GM18519 (cell line): ENCODE measurements around the gene TOB2.
"Not testable (repeated sequence)": the region's sequence is repeated elsewhere in the genome, so short reads cannot be mapped to it uniquely, and the experiment has no call there.

ENCODE experiments used
- ATAC-seq: cut with Tn5 transposase; IDR thresholded peaks from one replicate; pipeline ENCODE4 v1.9.1; 2021; ENCODE audit warnings: mild to moderate bottlenecking, moderate library complexity; ENCODE audit not compliant: unreplicated experiment, low FRiP score

TOB2 gene

GRCh38 chr22:41468381-41469217 lies 22.0 kb upstream of the TOB2 start, which contains the start of the genes ACO2 and PHF5A:
ACO2 (plus strand) TSS chr22:41469117; CDS start chr22:41469147, 30 bp downstream.
PHF5A (minus strand) TSS chr22:41468692; CDS start chr22:41468653, 39 bp downstream.
- ATAC-seq = peak; percentile 65

- ATAC-seq = no peak
Observed at GRCh38 chr22:41461901-41462300, 15.3 kb upstream of the TOB2 start.

- ATAC-seq = not testable (repeated sequence)
Observed at GRCh38 chr22:41460071-41460470, 13.5 kb upstream of the TOB2 start.

DNA sequence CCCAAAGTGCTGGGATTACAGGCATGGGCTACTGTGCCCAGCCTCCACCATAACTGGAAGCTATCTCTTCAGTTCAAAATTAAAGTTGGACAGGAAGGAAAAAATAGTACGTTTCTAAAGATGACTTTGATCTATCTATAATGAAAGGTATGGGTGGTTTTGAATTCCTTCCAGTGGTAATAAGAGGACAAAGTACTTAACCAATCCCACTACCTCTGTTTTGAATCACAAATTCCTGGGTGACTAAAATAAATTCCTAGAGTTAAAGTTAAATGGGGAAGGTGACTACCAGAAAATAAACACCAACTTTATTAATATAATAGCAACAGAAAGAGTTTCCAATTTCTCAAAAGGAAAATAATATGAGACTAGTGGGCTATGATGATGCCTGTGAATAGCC lies 12.8 kb upstream of the TOB2 start:
- ATAC-seq = no peak

GRCh38 chr22:41458161-41458728 lies 11.6 kb upstream of the TOB2 start:
- no peak for ATAC-seq

DNA sequence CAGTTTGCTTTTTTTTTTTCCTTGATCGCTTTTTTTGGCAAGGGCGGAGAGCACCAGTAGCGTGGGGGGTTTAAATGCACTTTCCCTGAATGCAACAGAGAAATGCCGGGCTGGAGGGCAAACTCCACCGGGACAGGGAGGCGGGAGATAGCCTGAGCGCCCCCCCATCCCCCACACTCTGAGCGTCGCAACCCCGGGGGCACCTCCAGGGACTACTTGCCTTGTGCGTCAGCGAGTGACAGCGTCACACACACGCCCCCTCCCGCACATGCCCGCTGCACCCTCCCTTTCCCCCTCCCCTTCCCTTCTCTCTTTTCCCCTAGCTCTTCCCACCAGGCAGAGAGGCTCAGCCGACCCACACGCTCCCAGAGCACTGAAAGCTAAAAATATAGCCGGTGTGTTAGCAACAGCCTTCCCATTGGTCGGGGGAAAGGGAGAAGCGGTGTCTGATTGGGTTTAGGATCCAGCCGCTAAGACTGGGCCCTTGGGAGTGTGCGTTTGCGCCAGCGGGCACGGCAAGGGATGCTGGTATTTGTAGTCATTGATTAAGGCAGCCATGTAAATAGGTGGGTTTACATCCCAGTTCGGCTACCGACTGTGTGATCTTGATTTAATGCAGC lies 1.7 kb upstream of the TOB2 start:
- ATAC-seq = peak; percentile 39

- ATAC-seq = no peak
Observed at GRCh38 chr22:41447435-41448188, 1.0 kb upstream of the TOB2 start.

GRCh38 chr22:41446057-41446501 lies 522 bp downstream of the TOB2 start:
- ATAC-seq = no peak

GRCh38 chr22:41445129-41446056 lies 1.2 kb downstream of the TOB2 start:
- no peak for ATAC-seq

DNA sequence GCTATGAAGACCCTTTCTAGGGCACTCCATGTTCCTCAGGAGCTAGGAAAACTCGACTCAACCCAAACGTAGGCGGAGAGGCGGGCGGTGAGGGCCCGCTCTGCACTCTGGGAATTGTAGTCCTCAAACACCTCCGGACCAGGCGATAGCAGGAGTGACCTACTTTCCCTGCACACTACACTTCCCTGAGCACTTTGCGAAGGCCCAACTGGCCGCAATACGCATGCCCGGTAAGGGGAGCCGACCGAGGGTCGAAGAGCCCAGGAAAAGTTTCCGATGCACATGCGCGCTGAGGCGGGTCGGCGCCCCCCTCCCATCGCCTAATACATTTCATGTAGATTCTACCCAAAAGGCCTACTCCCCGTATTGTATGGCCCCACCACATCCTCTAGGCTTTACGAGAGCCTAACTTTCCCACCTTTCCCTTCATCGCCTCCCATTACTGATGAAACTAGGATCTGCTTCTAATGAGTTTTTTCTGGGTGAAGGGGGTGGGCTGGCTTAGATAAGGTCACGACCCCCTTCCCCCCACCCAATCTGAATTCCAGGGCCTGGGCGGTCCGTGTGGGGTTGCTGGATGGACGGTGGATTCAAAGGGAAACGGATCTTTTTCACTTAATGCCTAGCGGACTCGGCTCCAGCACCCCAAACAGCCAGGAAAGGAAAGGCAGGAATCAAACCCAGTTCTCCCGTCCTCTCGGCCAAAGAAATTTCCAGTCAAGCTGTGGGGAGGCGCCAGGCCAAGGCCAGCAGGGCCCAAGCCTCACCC lies 2.1 kb downstream of the TOB2 start:
- peak; percentile 32 for ATAC-seq

DNA sequence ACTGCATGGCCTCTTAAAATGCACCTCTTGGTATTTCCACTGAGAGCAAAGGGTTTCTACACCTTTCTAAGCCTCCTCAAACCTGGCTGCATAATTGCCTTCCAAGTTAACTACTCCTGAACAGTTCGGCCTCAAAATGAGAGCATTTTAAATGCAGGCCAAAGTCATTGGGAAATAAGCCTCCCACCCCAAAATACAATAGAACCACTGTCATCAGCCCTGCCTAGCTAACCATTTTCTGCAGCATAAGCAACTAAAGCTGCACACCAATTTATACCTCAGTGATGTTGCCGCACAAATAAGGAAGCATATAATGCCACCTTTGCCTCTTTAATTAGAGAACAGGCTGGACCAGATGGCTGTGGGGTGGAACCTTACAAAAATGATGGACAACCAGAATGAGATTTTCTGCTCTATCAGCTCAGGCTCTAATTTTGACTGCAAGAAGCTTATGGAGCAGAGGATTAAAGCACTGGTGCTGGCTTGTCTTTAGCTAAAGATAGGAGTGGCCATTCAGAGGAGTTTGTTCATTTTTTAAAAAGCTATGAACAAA lies 4.3 kb downstream of the TOB2 start:
- no peak for ATAC-seq

GRCh38 chr22:41440511-41440910 lies 6.1 kb downstream of the TOB2 start:
- ATAC-seq = not testable (repeated sequence)

GRCh38 chr22:41437198-41437597 lies 9.4 kb downstream of the TOB2 start:
- no peak for ATAC-seq

GRCh38 chr22:41436322-41437113 lies 10.1 kb downstream of the TOB2 start:
- no peak for ATAC-seq

GRCh38 chr22:41435560-41435959 lies 11.0 kb downstream of the TOB2 start:
- ATAC-seq = no peak

DNA sequence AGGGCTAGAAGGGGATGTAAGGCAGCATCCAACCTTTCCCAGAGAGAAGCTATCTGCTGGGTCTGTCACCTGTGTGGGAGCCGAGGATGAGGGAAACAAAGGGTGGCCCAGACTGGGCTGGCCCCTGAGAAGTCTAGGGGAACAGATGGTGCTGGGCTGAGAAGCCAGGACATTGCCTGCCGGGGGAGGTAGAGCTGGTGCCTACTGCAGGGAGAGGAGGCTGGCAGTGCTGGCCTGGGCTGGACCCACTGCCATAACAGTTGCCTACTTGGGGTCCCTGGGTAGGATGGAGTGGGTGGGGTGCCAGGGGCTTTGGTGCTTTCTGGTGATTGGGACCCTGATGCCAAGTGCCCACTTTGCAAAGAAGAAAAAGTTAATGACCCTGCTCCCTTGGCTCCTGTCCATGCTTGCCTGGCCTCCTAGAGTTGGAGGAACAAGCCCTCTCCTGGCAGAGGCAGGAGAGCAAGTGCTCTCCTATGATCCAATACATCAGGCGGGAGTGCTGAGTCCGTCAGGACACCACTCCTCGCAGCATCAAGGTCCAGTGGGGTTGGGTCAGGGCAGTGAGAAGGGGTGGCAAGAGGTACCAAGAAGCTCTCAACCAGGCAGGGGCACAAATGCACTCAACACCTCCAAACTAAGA lies 12.1 kb downstream of the TOB2 start:
- ATAC-seq = not testable (repeated sequence)

DNA sequence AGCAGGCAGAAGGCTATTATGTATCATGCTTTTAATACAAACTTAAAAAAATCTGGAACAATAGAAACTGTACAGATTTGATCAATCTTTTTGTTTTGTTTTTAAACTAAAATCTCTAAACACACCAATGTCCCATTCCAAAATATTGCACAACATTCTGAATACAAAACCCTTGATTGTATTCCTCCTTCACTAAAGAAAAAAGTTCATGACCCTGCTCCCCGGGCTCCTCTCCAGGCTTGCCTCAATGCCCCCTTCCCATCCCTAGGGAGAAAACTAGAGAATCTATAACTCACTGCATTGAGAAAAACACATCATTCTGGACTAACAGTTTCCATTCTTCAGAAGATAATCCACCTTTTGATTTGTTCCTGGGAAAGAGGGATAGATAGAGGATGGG lies 13.1 kb downstream of the TOB2 start:
- ATAC-seq = not testable (repeated sequence)
